ENCODE results near the gene TMOD1. TPM values are rescaled to one million over a fixed set of nuclear protein-coding genes. Genes with fewer than 3 reads are reported as not detected.
"Not testable (repeated sequence)": the region's sequence is repeated elsewhere in the genome, so short reads cannot be mapped to it uniquely, and the experiment has no call there.

TMOD1 gene
- total and polyA plus RNA-seq, 2 experiments from 2014 or later = 0.34 to 1.3 TPM

DNA sequence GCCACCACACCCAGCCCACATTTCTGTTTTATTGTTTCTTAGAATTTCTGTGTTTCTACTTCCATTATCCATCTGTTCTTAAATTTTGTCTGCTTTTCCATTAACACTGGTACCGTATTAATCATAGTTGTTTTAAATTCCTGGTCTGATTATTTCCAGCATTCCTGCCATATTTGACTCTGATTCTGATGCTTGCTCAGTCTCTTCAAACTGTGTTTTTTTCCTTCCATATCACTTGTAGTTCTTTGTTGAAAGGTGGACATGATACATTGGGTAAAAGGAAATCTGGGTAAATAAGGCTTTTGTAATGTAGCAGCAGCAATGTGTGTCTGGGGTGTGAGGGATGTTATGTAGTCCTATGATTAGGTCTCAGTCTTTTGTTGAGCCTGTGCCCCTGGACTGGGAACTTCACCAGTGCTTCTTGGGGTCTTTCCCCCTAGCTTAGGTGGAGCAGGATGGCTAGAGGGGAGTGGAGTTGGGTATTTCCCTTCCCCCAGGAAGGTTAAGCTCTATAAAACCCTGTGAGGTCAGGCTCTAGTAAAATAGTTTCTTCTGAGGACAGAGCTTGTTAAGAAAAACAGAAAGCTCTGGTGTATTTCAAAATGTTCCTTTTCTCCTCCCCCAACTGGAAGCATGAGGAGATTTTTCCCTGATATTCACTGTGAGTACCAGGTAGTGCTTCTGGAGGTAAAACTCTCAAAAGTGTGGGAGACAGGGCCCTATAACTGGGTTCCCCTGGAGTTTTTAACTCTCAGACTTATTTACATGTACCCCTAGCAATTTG, 10.1 kb upstream of the TMOD1 start:
- Histone ChIP-seq H3K9ac (no peak overlapping the region), H4K20me1 (ENCODE audit: insufficient read depth) (no peaks in the 10 kb centered on the region), H3K27ac (no peak overlapping the region), H2AFZ (no peak overlapping the region), H3K4me1 (ENCODE audit: insufficient read depth) (no peaks in the 10 kb centered on the region), H3K9me3 (ENCODE audit: low read depth) (no peaks in the 10 kb centered on the region), H3K4me2 (ENCODE audit: unreplicated experiment) (no peak overlapping the region), H3K27me3 (replicated peaks; ENCODE audit: insufficient read depth) (no peaks in the 10 kb centered on the region), H3K4me3 (no peak overlapping the region), H3K9me2 (ENCODE audit: insufficient read depth) (no peaks in the 10 kb centered on the region), H3F3A (ENCODE audit: insufficient read depth) (no peaks in the 10 kb centered on the region), H3K79me2 (ENCODE audit: insufficient read depth) (no peaks in the 10 kb centered on the region), H3K36me3 (ENCODE audit: low read depth) (no peaks in the 10 kb centered on the region; the same call in 1 of the 2 replicates)
- in situ Hi-C loops (cut with MboI) = no loop called here
- no peak for DNase-seq
- 97% methylated on average over 1 of the region's 1 CpG for WGBS, 2 experiments (ENCODE audit: low coverage in 1 of 2, low lambda C conversion rate in 2 of 2, missing lambda C conversion rate in 2 of 2)
- TF ChIP-seq EZH2 (IDR thresholded peaks at IDR 0.05; ENCODE audit: insufficient read depth, poor library complexity, severe bottlenecking) (no peak), EZH2phosphoT487 (IDR thresholded peaks at IDR 0.05; ENCODE audit: insufficient read depth, low read depth) (no peak)

DNA sequence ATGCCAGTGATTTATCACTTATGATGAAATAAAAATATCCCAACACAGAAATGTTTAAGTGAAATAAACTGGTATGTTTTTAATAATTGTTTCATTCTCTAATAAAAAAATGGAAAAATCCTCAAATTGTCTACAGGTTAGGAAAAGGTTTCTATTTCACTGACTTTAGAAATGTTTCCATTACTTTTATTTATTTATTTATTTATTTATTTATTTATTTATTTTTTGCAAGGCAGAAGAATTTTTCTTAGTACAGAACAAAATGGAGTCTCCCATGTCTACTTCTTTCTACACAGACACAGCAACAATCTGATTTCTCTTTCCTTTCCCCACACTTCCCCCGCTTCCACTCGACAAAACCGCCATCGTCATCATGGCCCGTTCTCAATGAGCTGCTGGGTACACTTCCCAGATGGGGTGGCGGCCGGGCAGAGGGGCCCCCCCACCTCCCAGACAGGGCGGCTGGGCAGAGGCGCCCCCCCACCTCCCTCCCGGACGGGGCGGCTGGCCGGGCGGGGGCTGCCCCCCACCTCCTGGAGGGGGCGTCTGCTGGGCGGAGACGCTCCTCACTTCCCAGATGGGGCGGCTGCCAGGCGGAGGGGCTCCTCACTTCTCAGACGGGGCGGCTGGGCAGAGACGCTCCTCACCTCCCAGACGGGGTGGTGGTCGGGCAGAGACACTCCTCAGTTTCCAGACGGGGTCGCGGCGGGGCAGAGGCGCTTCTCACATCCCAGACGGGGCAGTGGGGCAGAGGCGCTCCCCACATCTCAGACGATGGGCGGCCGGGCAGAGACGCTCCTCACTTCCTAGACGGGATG, 3.7 kb upstream of the TMOD1 start:
- H3K79me2 ChIP-seq (ENCODE audit: insufficient read depth); in situ Hi-C loops (cut with MboI); H3K9ac ChIP-seq; H3K9me3 ChIP-seq (ENCODE audit: low read depth); H3K36me3 ChIP-seq (ENCODE audit: low read depth); H3K27ac ChIP-seq; DNase-seq; H3K4me2 ChIP-seq (ENCODE audit: unreplicated experiment); H3K4me1 ChIP-seq (ENCODE audit: insufficient read depth); H4K20me1 ChIP-seq (ENCODE audit: insufficient read depth); H3K4me3 ChIP-seq; H3K9me2 ChIP-seq (ENCODE audit: insufficient read depth); H2AFZ ChIP-seq; H3F3A ChIP-seq (ENCODE audit: insufficient read depth): not testable (repeated sequence)
- peaks cover 29% of the 10 kb centered on the region for H3K27me3 ChIP-seq (replicated peaks; ENCODE audit: insufficient read depth)
- WGBS, 2 experiments (ENCODE audit: low coverage in 1 of 2, low lambda C conversion rate in 2 of 2, missing lambda C conversion rate in 2 of 2) = 83 to 96% methylated on average over 3 to 30 of the region's 36 CpGs

DNA sequence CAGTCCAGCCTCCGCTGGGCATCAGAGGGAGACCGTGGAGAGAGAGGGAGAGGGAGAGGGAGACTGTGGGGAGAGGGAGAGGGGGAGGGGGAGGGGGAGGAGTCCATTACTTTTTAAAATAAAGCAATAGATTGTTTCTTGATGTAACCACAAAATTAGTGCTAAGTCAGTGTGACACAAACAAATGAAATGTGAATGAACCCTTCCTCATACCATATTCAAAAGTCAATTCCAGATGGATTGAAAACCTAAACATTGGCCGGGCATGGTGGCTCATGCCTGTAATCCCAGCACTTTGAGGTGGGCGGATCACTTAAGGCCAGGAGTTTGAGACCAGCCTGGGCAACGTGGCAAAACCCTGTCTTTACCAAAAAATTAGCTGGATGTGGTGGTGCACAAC, 2.6 kb upstream of the TMOD1 start:
- H3F3A ChIP-seq (ENCODE audit: insufficient read depth); H3K27ac ChIP-seq; H2AFZ ChIP-seq; H3K4me3 ChIP-seq; H3K4me1 ChIP-seq (ENCODE audit: insufficient read depth); H3K36me3 ChIP-seq (ENCODE audit: low read depth); DNase-seq; H3K9me3 ChIP-seq (ENCODE audit: low read depth); H4K20me1 ChIP-seq (ENCODE audit: insufficient read depth); H3K9me2 ChIP-seq (ENCODE audit: insufficient read depth); H3K9ac ChIP-seq; H3K4me2 ChIP-seq (ENCODE audit: unreplicated experiment); H3K79me2 ChIP-seq (ENCODE audit: insufficient read depth); in situ Hi-C loops (cut with MboI): not testable (repeated sequence)
- peaks cover 40% of the 10 kb centered on the region for H3K27me3 ChIP-seq (replicated peaks; ENCODE audit: insufficient read depth)
- 65 to 73% methylated on average over 5 of the region's 5 CpGs for WGBS, 2 experiments (ENCODE audit: low coverage in 1 of 2, low lambda C conversion rate in 2 of 2, missing lambda C conversion rate in 2 of 2)

DNA sequence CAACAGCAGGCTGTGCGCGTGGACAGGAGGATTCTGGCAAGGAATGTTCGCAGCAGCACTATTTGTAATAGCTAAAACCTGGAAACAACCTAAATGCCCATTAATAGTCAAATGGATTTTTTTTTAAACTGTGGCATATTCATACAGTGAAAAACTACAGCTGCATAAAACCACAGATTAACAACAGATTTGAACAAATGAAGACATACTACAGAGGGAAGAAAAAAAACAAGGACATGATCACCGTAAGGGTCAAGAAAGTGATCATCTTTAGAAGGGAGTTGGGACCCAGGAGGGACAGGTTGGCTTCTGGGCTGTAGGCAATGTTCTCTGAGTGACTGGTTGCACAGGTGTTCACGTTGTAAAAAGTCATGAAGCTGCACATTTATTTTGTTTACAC, 1.2 kb upstream of the TMOD1 start:
- TF ChIP-seq EZH2phosphoT487 (IDR thresholded peaks at IDR 0.05; ENCODE audit: insufficient read depth, low read depth) = no peak
- no peak for TF ChIP-seq EZH2 (IDR thresholded peaks at IDR 0.05; ENCODE audit: insufficient read depth, poor library complexity, severe bottlenecking)
- no peaks in the 10 kb centered on the region for H3K9me2 ChIP-seq (ENCODE audit: insufficient read depth)
- no peaks in the 10 kb centered on the region for H3K79me2 ChIP-seq (ENCODE audit: insufficient read depth)
- H3K4me1 ChIP-seq (ENCODE audit: insufficient read depth) = no peaks in the 10 kb centered on the region
- no peak overlapping the region for H3K4me2 ChIP-seq (ENCODE audit: unreplicated experiment)
- no peak for DNase-seq
- no peak overlapping the region for H2AFZ ChIP-seq
- in situ Hi-C loops (cut with MboI) = no loop called here
- peaks cover 40% of the 10 kb centered on the region for H3K27me3 ChIP-seq (replicated peaks; ENCODE audit: insufficient read depth)
- H3K4me3 ChIP-seq = no peak overlapping the region
- no peaks in the 10 kb centered on the region for H3K36me3 ChIP-seq (ENCODE audit: low read depth)
- no peak overlapping the region for H3K9ac ChIP-seq
- WGBS, 2 experiments (ENCODE audit: low coverage in 1 of 2, low lambda C conversion rate in 2 of 2, missing lambda C conversion rate in 2 of 2) = 21 to 26% methylated on average over 5 of the region's 5 CpGs
- no peaks in the 10 kb centered on the region for H3K9me3 ChIP-seq (ENCODE audit: low read depth)
- no peak overlapping the region for H3K27ac ChIP-seq
- no peaks in the 10 kb centered on the region for H4K20me1 ChIP-seq (ENCODE audit: insufficient read depth)
- no peaks in the 10 kb centered on the region for H3F3A ChIP-seq (ENCODE audit: insufficient read depth)
